Body of pancreas (tissue), 4 donors: ENCODE results near the gene NFU1. TPM values are rescaled to one million over a fixed set of nuclear protein-coding genes. Genes with fewer than 3 reads are reported as not detected.

Source experiments
- ATAC-seq: fragments of 150-250 bp; one replicate; pipeline ENCODE4 v1.9.1; 2016
- DNase-seq, 4 donors: peaks; one replicate each; pipeline ENCODE4 v3.0.0-alpha.2; 2019
- H3K27ac ChIP-seq, 4 donors: fragments of 200-600 bp; sonication (generic); 1 replicate in 3 of 4; 2 replicates in 1 of 4; pipeline versions ENCODE4 v1.5.1 to v1.6.1; 2016 to 2019; ENCODE audit warnings: mild to moderate bottlenecking in 1 of 4, mixed read lengths in 1 of 4, moderate library complexity in 1 of 4
- H3K27me3 ChIP-seq, 2 donors: fragments of 200-600 bp; sonication (generic); one replicate each; pipeline ENCODE4 v1.6.0; 2016; ENCODE audit warnings: mild to moderate bottlenecking in 1 of 2
- H3K36me3 ChIP-seq, 2 donors: fragments of 200-600 bp; sonication (generic); replicated peaks in 1 of 2; 2 replicates each; pipeline ENCODE4 v1.5.1; 2016; ENCODE audit warnings: low read depth in 2 of 2; ENCODE audit not compliant: insufficient read depth in 1 of 2
- H3K4me1 ChIP-seq: fragments of 200-600 bp; sonication (generic); one replicate; pipeline ENCODE4 v1.6.0; 2016
- H3K4me3 ChIP-seq, 2 donors: fragments of 200-600 bp; sonication (generic); 1 replicate in 1 of 2; 2 replicates in 1 of 2; pipeline ENCODE4 v1.5.1; 2016 to 2019
- H3K9me3 ChIP-seq, 3 donors: fragments of 200-600 bp; sonication (generic); 1 replicate in 2 of 3; 2 replicates in 1 of 3; pipeline ENCODE4 v1.5.1; 2016
- POLR2A ChIP-seq, 3 donors: fragments of 450-650 bp; IDR thresholded peaks; one replicate each; pipeline ENCODE4 v1.6.1; 2016; ENCODE audit warnings: antibody characterized with exemption in 3 of 3, mild to moderate bottlenecking in 2 of 3
- WGBS, 2 donors: methylation state at CpG; one replicate each; pipeline ENCODE4 v1.1.5; 2017; 5-methylcytosine and 5-hydroxymethylcytosine counted together
- intact Hi-C: fragments of 100-400 bp; cut with DNase I; formaldehyde crosslinking; loops from one replicate; pipeline ENCODE4 v1.15.1; 2023
- total RNA-seq, 2 donors: library from RNA; depleted of rRNA; stranded (reverse); fragments of >200 nt; gene quantifications; one replicate each; pipeline ENCODE4 v1.1.0, GENCODE V29; 2016
- TF ChIP-seq, protein P1 (sequence below), 7 experiments: fragments of 450-650 bp in 4 of 7; fragments of 200-600 bp in 3 of 7; sonication (generic) in 3 of 7; IDR thresholded peaks; one replicate each; pipeline ENCODE4 v1.5.1; 2016 to 2019; ENCODE audit warnings: antibody characterized with exemption in 7 of 7

NFU1 gene
- total RNA-seq, 2 donors from 2014 or later, result 12.9 to 29.1 TPM

- Histone ChIP-seq H3K27me3 (no peaks in the 10 kb centered on the region), H3K27ac (no peak overlapping the region), H3K36me3 (peaks cover 0 to 4% of the 10 kb centered on the region in 2 donors), H3K4me3 (no peak overlapping the region), H3K4me1 (peaks cover 23% of the 10 kb centered on the region), H3K9me3 (no peaks in the 10 kb centered on the region)
- TF ChIP-seq, protein P1, sequence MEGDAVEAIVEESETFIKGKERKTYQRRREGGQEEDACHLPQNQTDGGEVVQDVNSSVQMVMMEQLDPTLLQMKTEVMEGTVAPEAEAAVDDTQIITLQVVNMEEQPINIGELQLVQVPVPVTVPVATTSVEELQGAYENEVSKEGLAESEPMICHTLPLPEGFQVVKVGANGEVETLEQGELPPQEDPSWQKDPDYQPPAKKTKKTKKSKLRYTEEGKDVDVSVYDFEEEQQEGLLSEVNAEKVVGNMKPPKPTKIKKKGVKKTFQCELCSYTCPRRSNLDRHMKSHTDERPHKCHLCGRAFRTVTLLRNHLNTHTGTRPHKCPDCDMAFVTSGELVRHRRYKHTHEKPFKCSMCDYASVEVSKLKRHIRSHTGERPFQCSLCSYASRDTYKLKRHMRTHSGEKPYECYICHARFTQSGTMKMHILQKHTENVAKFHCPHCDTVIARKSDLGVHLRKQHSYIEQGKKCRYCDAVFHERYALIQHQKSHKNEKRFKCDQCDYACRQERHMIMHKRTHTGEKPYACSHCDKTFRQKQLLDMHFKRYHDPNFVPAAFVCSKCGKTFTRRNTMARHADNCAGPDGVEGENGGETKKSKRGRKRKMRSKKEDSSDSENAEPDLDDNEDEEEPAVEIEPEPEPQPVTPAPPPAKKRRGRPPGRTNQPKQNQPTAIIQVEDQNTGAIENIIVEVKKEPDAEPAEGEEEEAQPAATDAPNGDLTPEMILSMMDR (IDR thresholded peaks at IDR 0.05), result no peak
- no peak for TF ChIP-seq POLR2A (IDR thresholded peaks at IDR 0.05)
- DNase-seq, result no peak
- ATAC-seq, result no peak
- 17% methylated on average over 1 of the region's 1 CpG for WGBS, 2 donors
- intact Hi-C loops, result no loop called here
Observed at GRCh38 chr2:69395866-69396265, 41.4 kb downstream of the NFU1 start.

GRCh38 chr2:69393963-69394362 lies 43.3 kb downstream of the NFU1 start:
- Histone ChIP-seq H3K9me3 (no peaks in the 10 kb centered on the region), H3K4me3 (no peak overlapping the region), H3K36me3 (peaks cover 0 to 4% of the 10 kb centered on the region in 2 donors), H3K4me1 (peaks cover 29% of the 10 kb centered on the region), H3K27me3 (no peaks in the 10 kb centered on the region), H3K27ac (no peak overlapping the region)
- ATAC-seq (no peak), DNase-seq (no peak)
- intact Hi-C loops, result no loop called here
- TF ChIP-seq POLR2A (IDR thresholded peaks at IDR 0.05), result no peak
- TF ChIP-seq, protein P1 (IDR thresholded peaks at IDR 0.05), result no peak

GRCh38 chr2:69390471-69390870 lies 46.8 kb downstream of the NFU1 start:
- H3K4me1 ChIP-seq, result peaks cover 20% of the 10 kb centered on the region
- H3K27ac ChIP-seq, result peak overlapping the region in 3 of 4 donors; percentile 6 to 33 (median 22)
- intact Hi-C loops, result no loop called here
- ATAC-seq (no peak), DNase-seq (no peak)
- 47 to 57% methylated on average over 3 of the region's 3 CpGs for WGBS, 2 donors
- TF ChIP-seq, protein P1 (IDR thresholded peaks at IDR 0.05), result no peak
- TF ChIP-seq POLR2A (IDR thresholded peaks at IDR 0.05), result no peak
- no peak overlapping the region for H3K4me3 ChIP-seq
- H3K27me3 ChIP-seq, result no peaks in the 10 kb centered on the region
- no peaks in the 10 kb centered on the region for H3K9me3 ChIP-seq
- no peaks in the 10 kb centered on the region for H3K36me3 ChIP-seq

- no peaks in the 10 kb centered on the region for H3K27me3 ChIP-seq
- H3K4me1 ChIP-seq, result peaks cover 24% of the 10 kb centered on the region
- H3K9me3 ChIP-seq, result no peaks in the 10 kb centered on the region
- WGBS, 2 donors, result 69 to 85% methylated on average over 3 of the region's 3 CpGs
- H3K4me3 ChIP-seq, result no peak overlapping the region
- TF ChIP-seq, protein P1 (IDR thresholded peaks at IDR 0.05), result no peak
- TF ChIP-seq POLR2A (IDR thresholded peaks at IDR 0.05), result no peak
- ATAC-seq (no peak), DNase-seq (peak in 1 of 4 donors; percentile 21)
- H3K27ac ChIP-seq, result peak overlapping the region in 3 of 4 donors; percentile 6 to 33 (median 22)
- H3K36me3 ChIP-seq, result no peaks in the 10 kb centered on the region
- intact Hi-C loops, result no loop called here
Observed at GRCh38 chr2:69390001-69390400, 47.2 kb downstream of the NFU1 start.

GRCh38 chr2:69389271-69389670 lies 48.0 kb downstream of the NFU1 start:
- Histone ChIP-seq H3K9me3 (no peaks in the 10 kb centered on the region), H3K27me3 (no peaks in the 10 kb centered on the region), H3K4me1 (peaks cover 26% of the 10 kb centered on the region), H3K36me3 (no peaks in the 10 kb centered on the region), H3K4me3 (no peak overlapping the region), H3K27ac (no peak overlapping the region)
- 93 to 96% methylated on average over 3 of the region's 3 CpGs for WGBS, 2 donors
- ATAC-seq, result no peak
- DNase-seq, result no peak
- intact Hi-C loops, result no loop called here
- TF ChIP-seq POLR2A (IDR thresholded peaks at IDR 0.05), result no peak
- TF ChIP-seq, protein P1 (IDR thresholded peaks at IDR 0.05), result no peak
